ENCODE data around the gene CYP2W1. TPM values are rescaled to one million over a fixed set of nuclear protein-coding genes. Genes with fewer than 3 reads are reported as not detected.

The CYP2W1 gene
- total and polyA plus RNA-seq, 2 donors (not counting 3 experiments of a cell fraction or from before 2014, with no cell fraction given) = not detected

DNA sequence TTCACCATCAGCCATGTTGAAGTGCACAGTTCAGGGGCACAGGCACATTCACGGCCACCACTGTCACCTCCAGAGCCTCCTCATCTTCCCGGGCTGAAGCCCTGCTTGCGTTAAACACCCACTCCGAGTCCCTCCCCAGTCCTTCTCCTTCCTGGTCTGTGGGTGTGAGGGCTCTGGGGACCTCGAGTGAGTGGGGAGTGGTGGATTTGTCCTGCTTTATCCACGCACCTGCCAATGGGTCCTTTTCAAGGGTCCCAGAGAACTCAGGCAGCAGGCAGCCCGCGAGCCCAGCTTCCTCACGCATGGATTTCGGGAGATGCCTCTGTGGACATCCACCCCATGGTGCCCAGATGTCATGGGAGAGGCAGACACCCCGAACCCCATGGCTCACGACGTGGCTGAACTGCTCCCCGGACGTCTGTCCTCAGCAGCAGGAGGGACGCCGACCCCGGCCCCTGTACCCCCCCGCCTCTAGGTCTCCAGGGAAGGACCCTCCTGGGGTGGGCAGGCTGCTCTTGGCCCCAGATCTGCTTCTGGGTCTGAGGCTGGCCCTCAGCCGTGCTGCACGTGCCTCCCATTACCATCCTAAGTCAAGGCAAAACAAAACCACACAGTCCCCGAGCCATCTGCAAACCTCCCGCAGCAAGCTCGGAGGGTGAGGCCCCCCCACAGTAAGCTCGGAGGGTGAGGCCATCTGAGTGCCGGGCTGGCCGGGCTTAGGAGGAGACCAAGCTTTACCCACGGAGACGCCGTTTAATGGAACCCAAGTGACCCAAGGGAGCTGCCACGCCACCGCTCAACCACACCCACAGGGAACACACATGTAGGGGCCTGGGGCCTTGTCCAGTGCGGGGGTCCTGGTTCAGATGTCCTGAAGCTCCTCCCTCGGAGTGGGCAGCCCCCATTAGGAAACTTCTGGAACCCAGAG, 9.0 kb downstream of the CYP2W1 start:
- no TSS peak for BruUV-seq (replicated peaks)
- H2AFZ ChIP-seq (ENCODE audit: low read depth, low read length) = no peak overlapping the region
- H3K4me3 ChIP-seq (replicated peaks in 1 of 3; ENCODE audit: insufficient read depth in 1 of 3, low read depth in 1 of 3, low read length in 3 of 3) = no peak overlapping the region
- dilution Hi-C loops (cut with MboI; ENCODE audit: extremely low pct_ligation_motif_present, low sequenced_read_pairs) (no loop called here), intact Hi-C loops (cut with micrococcal nuclease) (loop anchor here (2.0 kb wide), 1 partner anchor 131 kb away; no protein-coding TSS in a partner anchor)
- peaks cover 2% of the 10 kb centered on the region for H3K4me1 ChIP-seq (ENCODE audit: control insufficient read depth, extremely low read depth, insufficient read depth, low read length)
- ChIA-PET POLR2A (no interaction called here), CTCF (interaction anchor here (0.9 to 10.0 kb wide), 22 partner anchors 9 to 195 kb away, joined by 3 to 459 read pairs (median 10); partner anchors contain the start of genes COX19, CYP2W1 and GPR146)
- DNase-seq (ENCODE audit: low read depth, low spot score) (no peak), FAIRE-seq (no peak)
- H3K4me2 ChIP-seq (ENCODE audit: insufficient read depth, low read length) = no peak overlapping the region
- H3K9me1 ChIP-seq (replicated peaks; ENCODE audit: control insufficient read depth, extremely low read depth, insufficient read depth, low read length) = no peaks in the 10 kb centered on the region
- H4K20me1 ChIP-seq (replicated peaks; ENCODE audit: control insufficient read depth, extremely low read depth, insufficient read depth, low read length) = no peaks in the 10 kb centered on the region
- no peaks in the 10 kb centered on the region for H3K27me3 ChIP-seq (ENCODE audit: control insufficient read depth in 2 of 2, insufficient read depth in 2 of 2, low read length in 2 of 2)
- H3K79me2 ChIP-seq (ENCODE audit: control insufficient read depth, insufficient read depth, low read length) = no peaks in the 10 kb centered on the region
- H3K27ac ChIP-seq (ENCODE audit: insufficient read depth, low read depth, low read length) = no peak overlapping the region
- H3K36me3 ChIP-seq (ENCODE audit: control insufficient read depth in 2 of 2, extremely low read depth in 1 of 2, insufficient read depth in 2 of 2, low read length in 2 of 2) = peaks cover 0 to 4% of the 10 kb centered on the region in 2 experiments
- no peaks in the 10 kb centered on the region for H3K9me3 ChIP-seq (replicated peaks; ENCODE audit: control insufficient read depth, insufficient read depth, low read length)
- H3K9ac ChIP-seq (replicated peaks; ENCODE audit: extremely low read depth, insufficient read depth, low read length) = no peak overlapping the region
- TF ChIP-seq POLR2AphosphoS5 (IDR thresholded peaks at IDR 0.05; ENCODE audit: insufficient read depth, low read depth, low read length) (no peak), EZH2 (IDR thresholded peaks at IDR 0.05; ENCODE audit: borderline replicate concordance, low read depth, low read length, severe bottlenecking) (no peak), MYC (IDR thresholded peaks at IDR 0.05; ENCODE audit: low read depth, low read length) (no peak)
- TF ChIP-seq, protein P1, sequence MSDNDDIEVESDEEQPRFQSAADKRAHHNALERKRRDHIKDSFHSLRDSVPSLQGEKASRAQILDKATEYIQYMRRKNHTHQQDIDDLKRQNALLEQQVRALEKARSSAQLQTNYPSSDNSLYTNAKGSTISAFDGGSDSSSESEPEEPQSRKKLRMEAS (IDR thresholded peaks at IDR 0.05; ENCODE audit: insufficient read depth, insufficient read length) = no peak

Data from endothelial cell of umbilical vein (primary cell).